K562 (cell line): ENCODE data around the gene PPP1R14C. TPM values are rescaled to one million over a fixed set of nuclear protein-coding genes. Genes with fewer than 3 reads are reported as not detected.
A peak's percentile ranks its signal among the peaks of the same experiment; 100 is the strongest.

ENCODE experiments used
- ATAC-seq: fragments of 200-7000 bp; cut with Tn5 transposase; 3 replicates; pipeline ENCODE4 v1.9.1; 2020; ENCODE audit warnings: moderate library complexity
- BruUV-seq: library from RNA; stranded (reverse); fragments of 400-500 nt; replicated peaks from 2 replicates; lab custom pipeline; 2021; lab: Mats Ljungman, UMichigan
- CTCF ChIA-PET: fragments of 300-600 bp; formaldehyde crosslinking; extraction: SDS; loops from one replicate; lab custom pipeline; 2021; ENCODE audit warnings: low intra/inter-chr PET ratio; lab: Yijun Ruan, JAX
- POLR2A ChIA-PET: fragments of 300-600, 350-650 bp; sonication (Branson Sonifier 250); formaldehyde crosslinking; extraction: SDS; loops from one replicate; lab custom pipeline; 2021; ENCODE audit warnings: antibody characterized with exemption, inconsistent platforms; lab: Yijun Ruan, JAX
- DNase-seq, 4 experiments: peaks; one replicate each; pipeline versions ENCODE4 v3.0.0 to v3.0.0-alpha.2; 2011 to 2018; ENCODE audit warnings: low spot score in 3 of 4, mixed read lengths in 3 of 4; ENCODE audit errors: extremely low read depth in 1 of 4
- FAIRE-seq: peaks from 2 replicates; lab custom pipeline; 2011; peaks lifted over from hg19 to GRCh38; lab: Jason Lieb, UNC
- H2AFZ ChIP-seq: 2 replicates; pipeline ENCODE4 v1.6.0; 2011; ENCODE audit warnings: low read depth, low read length, control low read depth, inconsistent platforms
- H3K27ac ChIP-seq: fragments of 200-600 bp; 3 replicates; pipeline ENCODE4 v1.8.0; 2011; ENCODE audit warnings: low read depth, mild to moderate bottlenecking, control low read depth, inconsistent platforms, low read length, moderate library complexity, mixed read lengths; ENCODE audit errors: extremely low read depth
- H3K27me3 ChIP-seq, 2 experiments: fragments of 300-600 bp in 1 of 2; 2 replicates in 1 of 2; 3 replicates in 1 of 2; pipeline versions ENCODE4 v1.6.0 to v1.8.0; 2011; ENCODE audit warnings: inconsistent platforms in 2 of 2, low read length in 2 of 2, mild to moderate bottlenecking in 1 of 2, mixed read lengths in 1 of 2, moderate library complexity in 1 of 2; ENCODE audit not compliant: control insufficient read depth in 2 of 2, insufficient read depth in 2 of 2
- H3K36me3 ChIP-seq: fragments of 300-600 bp; 3 replicates; pipeline ENCODE4 v1.8.0; 2011; ENCODE audit warnings: mild to moderate bottlenecking, low read length, inconsistent platforms; ENCODE audit not compliant: control insufficient read depth, insufficient read depth
- H3K4me1 ChIP-seq, 2 experiments: fragments of 200-600 bp in 1 of 2; replicated peaks in 1 of 2; 2 replicates in 1 of 2; 3 replicates in 1 of 2; pipeline versions ENCODE4 v1.5.1 to v1.8.0; 2011; ENCODE audit warnings: inconsistent platforms in 2 of 2, low read length in 2 of 2, mild to moderate bottlenecking in 1 of 2, mixed read lengths in 1 of 2, moderate library complexity in 1 of 2; ENCODE audit not compliant: control insufficient read depth in 2 of 2, insufficient read depth in 2 of 2
- H3K4me2 ChIP-seq: 2 replicates; pipeline ENCODE4 v1.6.1; 2011; ENCODE audit warnings: low read length, control low read depth, inconsistent platforms, mixed read lengths; ENCODE audit not compliant: insufficient read depth
- H3K4me3 ChIP-seq: fragments of 200-600 bp; sonication (generic), shearing (Covaris generic); 2 replicates; pipeline ENCODE4 v1.5.1; 2016; ENCODE audit warnings: control low read depth, inconsistent platforms
- H3K79me2 ChIP-seq: fragments of 200-600 bp; 3 replicates; pipeline ENCODE4 v1.8.0; 2011; ENCODE audit warnings: low read length, inconsistent platforms; ENCODE audit not compliant: control insufficient read depth, insufficient read depth
- H3K9ac ChIP-seq, 2 experiments: 2 replicates each; pipeline versions ENCODE4 v1.6.0 to v1.6.1; 2011; ENCODE audit warnings: low read depth in 2 of 2, low read length in 2 of 2, control low read depth in 1 of 2, inconsistent platforms in 1 of 2, mild to moderate bottlenecking in 1 of 2, mixed read lengths in 1 of 2; ENCODE audit not compliant: insufficient read depth in 1 of 2
- H3K9me1 ChIP-seq: one replicate; pipeline ENCODE4 v1.6.0; 2011; ENCODE audit warnings: inconsistent platforms, mild to moderate bottlenecking, low read length, moderate library complexity; ENCODE audit not compliant: control insufficient read depth, insufficient read depth
- H3K9me3 ChIP-seq: replicated peaks from 2 replicates; pipeline ENCODE4 v1.5.1; 2011; ENCODE audit warnings: low read depth, low read length, inconsistent platforms; ENCODE audit not compliant: control insufficient read depth, insufficient read depth
- H4K20me1 ChIP-seq: replicated peaks from 2 replicates; pipeline ENCODE4 v1.6.1; 2011; ENCODE audit warnings: low read length, inconsistent platforms, mixed read lengths; ENCODE audit not compliant: control insufficient read depth, insufficient read depth
- AFF4 ChIP-seq: sonication (generic); formaldehyde crosslinking; IDR thresholded peaks from 2 replicates; pipeline ENCODE4 v1.8.0; 2023; ENCODE audit warnings: mild to moderate bottlenecking, missing genetic modification reagents
- HDAC1 ChIP-seq, 2 experiments: fragments of 450-650 bp; IDR thresholded peaks; 2 replicates each; pipeline ENCODE4 v1.6.1; 2016 to 2017; ENCODE audit warnings: inconsistent platforms in 1 of 2, mild to moderate bottlenecking in 1 of 2, moderate library complexity in 1 of 2
- ZNF316 ChIP-seq: fragments of 450-650 bp; IDR thresholded peaks from 2 replicates; pipeline ENCODE4 v1.6.1; 2016
- WGBS: fragments of 100-300 bp; shearing (Covaris generic); methylation state at CpG from one replicate; pipeline ENCODE4 v1.1.6; 2016; ENCODE audit warnings: low coverage, mixed read lengths; ENCODE audit not compliant: insufficient coverage; ENCODE audit errors: missing lambda C conversion rate; 5-methylcytosine and 5-hydroxymethylcytosine counted together
- in situ Hi-C: fragments of 300-500 bp; cut with MboI; formaldehyde crosslinking; loops from 4 replicates; pipeline ENCODE4 v1.15.0; 2018; ENCODE audit warnings: inconsistent platforms, mixed read lengths
- intact Hi-C: fragments of 100-400 bp; cut with micrococcal nuclease; formaldehyde crosslinking; loops from 2 replicates; pipeline ENCODE4 v1.14.2; 2022
- polyA plus RNA-seq, 8 experiments: library from polyadenylated mRNA; depleted of rRNA in 4 of 8; stranded (reverse) in 5 of 8; unstranded in 3 of 8; fragments of >200 nt; fragmentation: Nextera tagmentation in 2 of 8; fragmentation: Illumina TruSeq in 1 of 8; extraction: Ambion mirVana in 2 of 8; extraction: Trizol in 1 of 8; gene quantifications; 2 replicates each; pipeline versions ENCODE4 v1.2.1 to v1.2.3, GENCODE V29; 2011 to 2014; ENCODE audit warnings: inconsistent platforms in 1 of 8, missing spikeins in 1 of 8
- total RNA-seq, 7 experiments: library from RNA; depleted of rRNA in 6 of 7; stranded (reverse); fragments of >200 nt in 6 of 7; fragmentation: Illumina TruSeq in 2 of 7; extraction: Trizol in 2 of 7; gene quantifications; 2 replicates each; pipeline versions ENCODE4 v1.2.1 to v1.2.3, GENCODE V29; 2011 to 2021; ENCODE audit warnings: low replicate concordance in 1 of 7

PPP1R14C gene
- total and polyA plus RNA-seq, 9 of the 15 experiments (the other 6 are each of a cell fraction or from before 2014, with no cell fraction given), result 4.5 to 16.6 (median 11.9) TPM

- Histone ChIP-seq H3K4me1 (peaks cover 4 to 9% of the 10 kb centered on the region in 2 experiments; a peak in 3 of 5 replicates), H3K9me3 (no peaks in the 10 kb centered on the region), H3K27me3 (no peaks in the 10 kb centered on the region), H3K9ac (no peak overlapping the region), H2AFZ (no peak overlapping the region), H3K9me1 (no peaks in the 10 kb centered on the region), H3K27ac (no peak overlapping the region), H4K20me1 (no peaks in the 10 kb centered on the region), H3K36me3 (no peaks in the 10 kb centered on the region), H3K4me3 (no peak overlapping the region), H3K79me2 (peaks cover 20% of the 10 kb centered on the region; the same call in 2 of the 3 replicates), H3K4me2 (no peak overlapping the region)
- WGBS, result 67% methylated on average over 4 of the region's 4 CpGs
- TF ChIP-seq AFF4 (CRISPR knock-in tag), result no peak
- no peak for TF ChIP-seq HDAC1 (IDR thresholded peaks at IDR 0.05)
- peak; percentile 55 for TF ChIP-seq ZNF316
- DNase-seq (no peak), FAIRE-seq (no peak), ATAC-seq (no peak)
- BruUV-seq, result no TSS peak
- ChIA-PET POLR2A (no interaction called here), CTCF (no interaction called here)
- in situ Hi-C loops, result no loop called here
- intact Hi-C loops, result no loop called here
Observed at GRCh38 chr6:150159757-150160156, 16.9 kb downstream of the PPP1R14C start.
